Endothelial cell of umbilical vein (primary cell): Measurements from ENCODE around the gene NRGN. TPM values are rescaled to one million over a fixed set of nuclear protein-coding genes. Genes with fewer than 3 reads are reported as not detected.

Source experiments
- BruUV-seq: library from RNA; stranded (reverse); fragments of 400-500 nt; replicated peaks from 2 replicates; lab custom pipeline; 2021; lab: Mats Ljungman, UMichigan
- CTCF ChIA-PET: fragments of 300-600, 350-600 bp; sonication (Branson Sonifier 250); formaldehyde crosslinking; loops from one replicate; lab custom pipeline; 2021; ENCODE audit warnings: antibody characterized with exemption, inconsistent platforms; lab: Charles Lee
- POLR2A ChIA-PET: fragments of 300-600, 350-600 bp; sonication (Branson Sonifier 250); formaldehyde crosslinking; loops from one replicate; lab custom pipeline; 2021; ENCODE audit warnings: antibody characterized with exemption, inconsistent platforms; lab: Charles Lee
- DNase-seq: peaks from one replicate; pipeline ENCODE4 v3.0.0-alpha.2; 2011; ENCODE audit warnings: low read depth, low spot score
- FAIRE-seq: peaks from 2 replicates; lab custom pipeline; 2011; peaks lifted over from hg19 to GRCh38; lab: Jason Lieb, UNC
- H2AFZ ChIP-seq: 2 replicates; pipeline ENCODE4 v1.6.0; 2012; ENCODE audit warnings: low read depth, low read length, control low read depth, inconsistent platforms
- H3K27ac ChIP-seq: 2 replicates; pipeline ENCODE4 v1.5.1; 2011; ENCODE audit warnings: low read depth, mild to moderate bottlenecking, control low read depth, low read length, moderate library complexity; ENCODE audit not compliant: insufficient read depth
- H3K27me3 ChIP-seq, 2 experiments: 2 replicates each; pipeline versions ENCODE4 v1.6.0 to v1.6.1; 2011; ENCODE audit warnings: low read length in 2 of 2, mixed read lengths in 1 of 2; ENCODE audit not compliant: control insufficient read depth in 2 of 2, insufficient read depth in 2 of 2
- H3K36me3 ChIP-seq, 2 experiments: 2 replicates in 1 of 2; 3 replicates in 1 of 2; pipeline ENCODE4 v1.5.1; 2011; ENCODE audit warnings: low read length in 2 of 2, mild to moderate bottlenecking in 1 of 2, moderate library complexity in 1 of 2; ENCODE audit not compliant: control insufficient read depth in 2 of 2, insufficient read depth in 2 of 2; ENCODE audit errors: extremely low read depth in 1 of 2
- H3K4me1 ChIP-seq: 3 replicates; pipeline ENCODE4 v1.5.1; 2011; ENCODE audit warnings: mild to moderate bottlenecking, low read length; ENCODE audit not compliant: control insufficient read depth, insufficient read depth; ENCODE audit errors: extremely low read depth
- H3K4me2 ChIP-seq: 2 replicates; pipeline ENCODE4 v1.6.1; 2011; ENCODE audit warnings: low read length, control low read depth, mixed read lengths; ENCODE audit not compliant: insufficient read depth
- H3K4me3 ChIP-seq, 3 experiments: fragments of 200-600 bp in 1 of 3; sonication (generic), shearing (Covaris generic) in 1 of 3; replicated peaks in 1 of 3; 2 replicates each; pipeline ENCODE4 v1.5.1; 2011 to 2016; ENCODE audit warnings: control low read depth in 3 of 3, low read length in 3 of 3, mild to moderate bottlenecking in 2 of 3, inconsistent platforms in 1 of 3, low read depth in 1 of 3, moderate library complexity in 1 of 3; ENCODE audit not compliant: insufficient read depth in 1 of 3
- H3K79me2 ChIP-seq: 2 replicates; pipeline ENCODE4 v1.6.0; 2012; ENCODE audit warnings: low read length, inconsistent platforms; ENCODE audit not compliant: control insufficient read depth, insufficient read depth
- H3K9ac ChIP-seq: replicated peaks from 2 replicates; pipeline ENCODE3; 2011; ENCODE audit warnings: low read length, control low read depth; ENCODE audit not compliant: insufficient read depth; ENCODE audit errors: extremely low read depth
- H3K9me1 ChIP-seq: replicated peaks from 3 replicates; pipeline ENCODE4 v1.6.0; 2011; ENCODE audit warnings: mild to moderate bottlenecking, low read length; ENCODE audit not compliant: control insufficient read depth, insufficient read depth; ENCODE audit errors: extremely low read depth
- H3K9me3 ChIP-seq: replicated peaks from 2 replicates; pipeline ENCODE4 v1.5.1; 2012; ENCODE audit warnings: low read length, inconsistent platforms; ENCODE audit not compliant: control insufficient read depth, insufficient read depth
- H4K20me1 ChIP-seq: replicated peaks from 2 replicates; pipeline ENCODE3; 2011; ENCODE audit warnings: mild to moderate bottlenecking, low read length; ENCODE audit not compliant: control insufficient read depth, insufficient read depth; ENCODE audit errors: extremely low read depth
- CTCF ChIP-seq, 2 donors: IDR thresholded peaks; 1 replicate in 1 of 2; 2 replicates in 1 of 2; pipeline ENCODE4 v1.5.1; 2011; ENCODE audit warnings: low read length in 2 of 2, mild to moderate bottlenecking in 2 of 2, moderate library complexity in 2 of 2, control low read depth in 1 of 2, inconsistent platforms in 1 of 2, low read depth in 1 of 2; ENCODE audit not compliant: insufficient read depth in 1 of 2; ENCODE audit errors: extremely low read depth in 1 of 2
- EZH2 ChIP-seq: IDR thresholded peaks from 2 replicates; pipeline ENCODE4 v1.6.1; 2012; ENCODE audit warnings: borderline replicate concordance, low read depth, mild to moderate bottlenecking, moderate library complexity, low read length, inconsistent platforms; ENCODE audit not compliant: severe bottlenecking
- FOS ChIP-seq: IDR thresholded peaks from 2 replicates; pipeline ENCODE4 v1.6.1; 2011; ENCODE audit warnings: mild to moderate bottlenecking, low read length, moderate library complexity, borderline replicate concordance; ENCODE audit not compliant: insufficient read depth
- GATA2 ChIP-seq: IDR thresholded peaks from 2 replicates; pipeline ENCODE4 v1.7.0; 2011; ENCODE audit warnings: low read depth, mild to moderate bottlenecking, moderate library complexity, mixed read lengths, low read length; ENCODE audit not compliant: insufficient read length, insufficient read depth
- JUN ChIP-seq: IDR thresholded peaks from 2 replicates; pipeline ENCODE4 v1.6.1; 2011; ENCODE audit warnings: borderline replicate concordance, low read depth; ENCODE audit not compliant: insufficient read length, insufficient read depth
- MAX ChIP-seq: IDR thresholded peaks from 2 replicates; pipeline ENCODE4 v1.6.1; 2011; ENCODE audit not compliant: insufficient read depth, insufficient read length
- MYC ChIP-seq: IDR thresholded peaks from one replicate; pipeline ENCODE4 v1.6.1; 2011; ENCODE audit warnings: mild to moderate bottlenecking, low read depth, low read length
- POLR2A ChIP-seq: IDR thresholded peaks from 2 replicates; pipeline ENCODE4 v1.6.1; 2012; ENCODE audit warnings: low read depth, mild to moderate bottlenecking, control low read depth, low read length
- POLR2AphosphoS5 ChIP-seq: IDR thresholded peaks from 2 replicates; pipeline ENCODE4 v1.6.1; 2012; ENCODE audit warnings: low read depth, mild to moderate bottlenecking, control low read depth, low read length, moderate library complexity; ENCODE audit not compliant: insufficient read depth
- dilution Hi-C: fragments of 300-500 bp; cut with MboI; formaldehyde crosslinking; loops from one replicate; pipeline ENCODE4 v1.15.0; 2019; ENCODE audit warnings: low sequenced_read_pairs; ENCODE audit not compliant: extremely low pct_ligation_motif_present
- intact Hi-C: fragments of 100-400 bp; cut with micrococcal nuclease; formaldehyde crosslinking; loops from one replicate; pipeline ENCODE4 v1.10.0; 2022
- polyA plus RNA-seq, 4 experiments: library from polyadenylated mRNA; depleted of rRNA in 3 of 4; stranded (reverse) in 3 of 4; unstranded in 1 of 4; fragments of >200 nt; gene quantifications; 2 replicates each; pipeline versions ENCODE4 v1.2.1 to v1.2.3, GENCODE V29; 2011 to 2012; ENCODE audit warnings: missing spikeins in 1 of 4
- total RNA-seq: library from RNA; stranded (reverse); gene quantifications from 2 replicates; pipeline ENCODE4 v1.2.3, GENCODE V29; 2021

Gene NRGN
- total and polyA plus RNA-seq, 2 donors (not counting 3 experiments of a cell fraction or from before 2014, with no cell fraction given), result 29.1 to 33.5 TPM

GRCh38 chr11:124727474-124727873 lies 12.3 kb upstream of the NRGN start:
- H3K4me3 ChIP-seq, result no peak overlapping the region
- POLR2A ChIA-PET, result no interaction called here
- no peak overlapping the region for H2AFZ ChIP-seq
- BruUV-seq, result no TSS peak
- no peaks in the 10 kb centered on the region for H4K20me1 ChIP-seq
- DNase-seq (no peak), FAIRE-seq (no peak)
- no peaks in the 10 kb centered on the region for H3K27me3 ChIP-seq
- TF ChIP-seq JUN, result no peak
- TF ChIP-seq MAX, result no peak
- TF ChIP-seq CTCF (IDR thresholded peaks at IDR 0.05; ENCODE audit: extremely low read depth in 1 of 2, insufficient read depth in 1 of 2, low read depth in 1 of 2, low read length in 2 of 2), result no peak
- no peak for TF ChIP-seq POLR2A
- TF ChIP-seq EZH2, result no peak
- TF ChIP-seq GATA2, result no peak
- TF ChIP-seq FOS, result no peak
- no peak for TF ChIP-seq MYC
- TF ChIP-seq POLR2AphosphoS5, result no peak
- no peaks in the 10 kb centered on the region for H3K9me1 ChIP-seq
- intact Hi-C loops, result no loop called here
- no peaks in the 10 kb centered on the region for H3K79me2 ChIP-seq
- dilution Hi-C loops, result no loop called here
- no peak overlapping the region for H3K4me2 ChIP-seq
- H3K9ac ChIP-seq, result no peak overlapping the region
- H3K4me1 ChIP-seq, result peaks cover 24% of the 10 kb centered on the region
- CTCF ChIA-PET, result interaction anchor here (1.9 kb wide), 1 partner anchor 109 kb away, joined by 5 read pairs; no protein-coding TSS in a partner anchor
- no peaks in the 10 kb centered on the region for H3K36me3 ChIP-seq
- H3K9me3 ChIP-seq, result no peaks in the 10 kb centered on the region
- no peak overlapping the region for H3K27ac ChIP-seq
